Measurements from ENCODE around the gene SPART. TPM values are rescaled to one million over a fixed set of nuclear protein-coding genes. Genes with fewer than 3 reads are reported as not detected.

Gene SPART
- total RNA-seq, 1 experiment from 2014 or later = 23.3 TPM

DNA sequence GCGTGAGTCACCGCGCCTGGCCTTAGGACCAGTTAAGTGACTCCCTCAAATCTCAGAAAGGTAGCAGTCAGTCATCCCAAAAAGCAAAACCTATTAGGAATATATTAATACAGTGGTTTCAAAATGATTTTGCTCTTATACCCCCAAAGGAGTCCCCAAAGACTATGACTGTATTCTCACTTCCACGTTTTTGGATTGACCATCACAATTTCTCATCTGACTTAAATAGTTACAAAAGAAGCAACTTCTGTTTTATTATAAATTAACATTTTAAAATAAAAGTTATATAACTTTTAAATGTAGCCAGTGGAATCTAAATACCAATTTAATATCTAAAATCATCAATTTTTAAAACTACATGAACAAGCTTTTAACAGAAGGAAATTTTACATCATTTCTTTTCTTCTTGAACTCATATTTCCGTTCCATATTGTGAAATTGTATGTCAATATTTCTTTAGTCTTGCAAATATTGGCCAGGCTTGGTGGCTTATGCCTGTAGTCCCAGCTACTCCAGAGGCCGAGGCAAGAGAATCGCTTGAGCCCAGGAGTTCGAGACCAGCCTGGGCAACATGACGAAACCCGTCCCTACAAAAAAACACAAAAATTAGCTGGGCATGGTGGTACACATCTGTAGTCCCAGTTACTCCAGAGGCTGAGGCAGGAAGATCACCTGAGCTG, 1.5 kb upstream of the SPART start:
- intact Hi-C loops (cut with micrococcal nuclease) = loop anchor here (2.0 kb wide), 1 partner anchor 47 kb away; no protein-coding TSS in a partner anchor
- DNase-seq (no peak), ATAC-seq (no peak)
- no peak overlapping the region for H3K9ac ChIP-seq (ENCODE audit: low read length)
- H3K4me2 ChIP-seq (ENCODE audit: low read length) = no peak overlapping the region
- BruUV-seq (replicated peaks) = no TSS peak
- H3K27ac ChIP-seq (ENCODE audit: low read length) = no peak overlapping the region
- no peaks in the 10 kb centered on the region for H3K27me3 ChIP-seq (ENCODE audit: low read length)
- H3F3A ChIP-seq (ENCODE audit: low read length, unreplicated experiment) = no peaks in the 10 kb centered on the region
- peaks cover 24% of the 10 kb centered on the region for H3K79me2 ChIP-seq (ENCODE audit: low read length)
- H3K9me3 ChIP-seq (ENCODE audit: low read length) = no peaks in the 10 kb centered on the region
- no peak overlapping the region for H2AFZ ChIP-seq (ENCODE audit: low read length)
- no peaks in the 10 kb centered on the region for H3K9me2 ChIP-seq (replicated peaks; ENCODE audit: low read length)
- no peak for TF ChIP-seq EZH2phosphoT487 (IDR thresholded peaks at IDR 0.05; ENCODE audit: borderline replicate concordance, low read length)
- TF ChIP-seq EZH2 (IDR thresholded peaks at IDR 0.05; ENCODE audit: low read length, unreplicated experiment) = no peak
- TF ChIP-seq, protein P1, sequence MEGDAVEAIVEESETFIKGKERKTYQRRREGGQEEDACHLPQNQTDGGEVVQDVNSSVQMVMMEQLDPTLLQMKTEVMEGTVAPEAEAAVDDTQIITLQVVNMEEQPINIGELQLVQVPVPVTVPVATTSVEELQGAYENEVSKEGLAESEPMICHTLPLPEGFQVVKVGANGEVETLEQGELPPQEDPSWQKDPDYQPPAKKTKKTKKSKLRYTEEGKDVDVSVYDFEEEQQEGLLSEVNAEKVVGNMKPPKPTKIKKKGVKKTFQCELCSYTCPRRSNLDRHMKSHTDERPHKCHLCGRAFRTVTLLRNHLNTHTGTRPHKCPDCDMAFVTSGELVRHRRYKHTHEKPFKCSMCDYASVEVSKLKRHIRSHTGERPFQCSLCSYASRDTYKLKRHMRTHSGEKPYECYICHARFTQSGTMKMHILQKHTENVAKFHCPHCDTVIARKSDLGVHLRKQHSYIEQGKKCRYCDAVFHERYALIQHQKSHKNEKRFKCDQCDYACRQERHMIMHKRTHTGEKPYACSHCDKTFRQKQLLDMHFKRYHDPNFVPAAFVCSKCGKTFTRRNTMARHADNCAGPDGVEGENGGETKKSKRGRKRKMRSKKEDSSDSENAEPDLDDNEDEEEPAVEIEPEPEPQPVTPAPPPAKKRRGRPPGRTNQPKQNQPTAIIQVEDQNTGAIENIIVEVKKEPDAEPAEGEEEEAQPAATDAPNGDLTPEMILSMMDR (conservative IDR thresholded peaks at IDR 0.05; ENCODE audit: low read depth, low read length) = no peak
- H3K36me3 ChIP-seq (ENCODE audit: low read depth, low read length) = no peaks in the 10 kb centered on the region
- H3K4me3 ChIP-seq (ENCODE audit: low read length) = no peak overlapping the region
- no peaks in the 10 kb centered on the region for H4K20me1 ChIP-seq (ENCODE audit: low read length)
- ChIA-PET POLR2A (ENCODE audit: unreplicated experiment) (no interaction called here), CTCF (interaction anchor here (1.0 kb wide), 1 partner anchor 24 kb away, joined by 3 read pairs; no protein-coding TSS in a partner anchor)
- no peaks in the 10 kb centered on the region for H3K4me1 ChIP-seq (ENCODE audit: insufficient read depth, low read length)

DNA sequence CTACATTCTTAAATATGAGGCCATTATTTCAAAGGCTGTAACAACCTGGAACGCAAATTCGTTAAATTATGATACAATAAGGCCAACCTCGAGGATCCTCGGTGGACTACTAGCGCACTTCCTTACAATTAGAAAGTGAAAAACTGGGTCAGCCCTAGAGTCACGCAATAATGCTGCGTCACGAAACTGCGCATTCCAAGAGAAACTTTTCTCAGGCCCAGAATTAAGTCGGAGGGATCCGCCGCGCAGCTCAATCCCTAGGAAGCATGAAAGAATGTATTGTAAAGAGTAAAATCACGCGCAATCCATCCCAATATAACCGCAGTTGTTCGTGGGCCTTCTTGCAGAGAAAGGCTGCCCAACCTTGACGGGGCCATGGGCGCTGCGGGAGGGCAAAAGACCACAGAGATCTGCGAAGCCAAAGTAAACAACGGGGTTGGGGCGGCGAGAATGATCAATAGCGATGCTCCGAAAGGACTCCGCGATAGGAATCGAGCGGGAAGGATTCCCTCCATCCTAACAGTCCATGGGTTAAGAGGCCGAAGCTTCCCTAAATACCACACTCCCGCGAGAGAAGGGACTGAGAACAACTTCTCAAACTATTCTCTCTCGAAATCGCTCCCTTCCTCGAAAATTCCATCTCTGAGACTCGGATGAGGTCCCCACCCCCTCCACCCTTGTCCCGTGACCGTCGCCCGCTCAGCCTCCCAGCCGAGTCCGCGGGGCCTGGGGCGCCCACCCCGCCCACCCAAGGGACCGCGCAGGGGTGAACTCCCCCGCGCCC, 564 bp downstream of the SPART start:
- Histone ChIP-seq H3K9me3 (ENCODE audit: low read length) (no peaks in the 10 kb centered on the region), H3F3A (ENCODE audit: low read length, unreplicated experiment) (no peaks in the 10 kb centered on the region), H3K27ac (ENCODE audit: low read length) (no peak overlapping the region), H3K9ac (ENCODE audit: low read length) (peak overlapping the region; percentile 92; the same call in 1 of the 2 replicates), H2AFZ (ENCODE audit: low read length) (0 out of 2 replicates have a peak overlapping the region, but pooled peaks have one; percentile 99), H3K79me2 (ENCODE audit: low read length) (peaks cover 32% of the 10 kb centered on the region), H4K20me1 (ENCODE audit: low read length) (no peaks in the 10 kb centered on the region), H3K36me3 (ENCODE audit: low read depth, low read length) (no peaks in the 10 kb centered on the region), H3K4me2 (ENCODE audit: low read length) (peak overlapping the region; percentile 85), H3K27me3 (ENCODE audit: low read length) (no peaks in the 10 kb centered on the region), H3K4me1 (ENCODE audit: insufficient read depth, low read length) (no peaks in the 10 kb centered on the region), H3K4me3 (ENCODE audit: low read length) (peak overlapping the region; percentile 92), H3K9me2 (replicated peaks; ENCODE audit: low read length) (no peaks in the 10 kb centered on the region)
- POLR2A ChIA-PET (ENCODE audit: unreplicated experiment) = no interaction called here
- no peak for DNase-seq
- ATAC-seq = no peak
- intact Hi-C loops (cut with micrococcal nuclease) = loop anchor here (1.0 to 2.0 kb wide), 2 partner anchors 49 to 62 kb away; no protein-coding TSS in a partner anchor
- BruUV-seq (replicated peaks) = TSS peak; percentile 51
- CTCF ChIA-PET = no interaction called here
- TF ChIP-seq EZH2 (IDR thresholded peaks at IDR 0.05; ENCODE audit: low read length, unreplicated experiment) (no peak), EZH2phosphoT487 (IDR thresholded peaks at IDR 0.05; ENCODE audit: borderline replicate concordance, low read length) (no peak)
- TF ChIP-seq, protein P1 (conservative IDR thresholded peaks at IDR 0.05; ENCODE audit: low read depth, low read length) = no peak

Data from PC-3 (cell line).